OCI-M2 (cell line): ENCODE measurements around the gene NEK3.
A peak's percentile ranks its signal among the peaks of the same experiment; 100 is the strongest.
"Not testable (repeated sequence)": the region's sequence is repeated elsewhere in the genome, so short reads cannot be mapped to it uniquely, and the experiment has no call there.

ENCODE experiments used
- DNase-seq: peaks from one replicate; lab custom pipeline; 2025; ENCODE audit not compliant: unreplicated experiment; lab: John Stamatoyannopoulos, UW

NEK3 gene

DNA sequence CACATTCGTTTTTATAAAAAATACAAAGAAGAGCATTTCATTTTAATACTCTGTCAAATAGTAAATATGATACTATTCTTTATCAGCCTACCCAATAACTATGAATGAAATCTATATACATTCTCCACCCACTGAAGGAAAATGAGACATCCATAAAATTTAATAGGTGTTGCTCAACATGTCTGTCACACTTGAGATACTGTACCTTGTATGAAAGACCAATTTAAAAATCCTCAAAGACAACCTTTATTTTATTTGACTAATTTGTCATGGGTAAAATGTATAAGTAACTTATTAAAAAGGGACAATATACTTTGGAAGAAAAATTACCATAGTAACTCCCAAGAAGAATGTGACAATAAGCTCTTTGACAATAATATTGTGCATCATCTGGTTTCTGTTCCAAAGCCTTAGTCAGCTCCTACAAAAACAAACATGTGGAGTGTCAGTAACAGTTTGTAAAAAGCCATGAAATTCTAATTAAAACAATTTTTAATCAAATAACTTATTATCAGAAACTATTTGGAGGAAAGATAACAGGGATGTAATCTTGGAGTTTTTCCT lies 11.5 kb upstream of the NEK3 start:
- not testable (repeated sequence) for DNase-seq

- DNase-seq: no peak
Measured at GRCh38 chr13:52169839-52170238, 10.4 kb upstream of the NEK3 start.

DNA sequence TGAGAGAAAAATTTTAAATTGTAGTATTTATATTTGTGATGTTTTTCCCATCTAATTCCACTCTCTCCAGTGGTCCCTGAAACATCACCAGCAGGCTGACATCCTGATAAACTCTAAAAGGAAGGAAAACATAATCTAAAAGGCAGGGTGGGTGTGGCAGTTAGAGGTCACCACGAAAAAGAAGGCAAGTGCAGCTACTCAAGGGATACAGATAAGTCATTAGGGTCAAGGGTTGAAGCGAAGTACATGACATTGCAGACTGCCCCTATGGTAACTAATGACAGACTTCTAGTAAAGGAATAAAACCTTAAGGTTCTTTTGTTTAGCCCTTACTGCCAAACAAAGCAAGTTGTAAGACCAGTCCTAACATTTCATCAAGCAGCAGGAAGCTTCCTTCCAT lies 6.0 kb upstream of the NEK3 start:
- DNase-seq: no peak

DNA sequence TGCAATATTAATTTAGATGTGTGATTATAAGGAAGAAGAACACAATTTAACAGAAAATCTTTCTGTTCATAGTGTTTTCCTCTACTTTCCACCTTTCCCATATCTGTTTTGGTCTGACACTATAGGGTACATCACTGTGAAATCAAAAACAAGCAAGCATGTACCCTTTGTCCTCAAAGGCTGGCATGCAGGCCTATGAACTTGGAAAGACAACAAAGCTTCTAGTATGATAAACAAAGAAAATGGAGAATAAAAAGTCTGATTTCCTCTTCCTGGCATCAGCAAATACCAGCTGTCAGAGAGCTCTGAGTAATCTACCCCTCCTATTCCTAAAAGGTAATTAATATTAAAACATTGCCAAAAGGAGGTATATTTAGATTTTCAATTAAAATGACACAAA lies 5.6 kb upstream of the NEK3 start:
- no peak for DNase-seq

- DNase-seq: not testable (repeated sequence)
Measured at GRCh38 chr13:52163878-52164277, 4.5 kb upstream of the NEK3 start.

- peak; percentile 30 for DNase-seq
Measured at GRCh38 chr13:52162279-52163101, 3.1 kb upstream of the NEK3 start.

- DNase-seq: no peak
Measured at GRCh38 chr13:52161181-52161646, 1.8 kb upstream of the NEK3 start.

DNA sequence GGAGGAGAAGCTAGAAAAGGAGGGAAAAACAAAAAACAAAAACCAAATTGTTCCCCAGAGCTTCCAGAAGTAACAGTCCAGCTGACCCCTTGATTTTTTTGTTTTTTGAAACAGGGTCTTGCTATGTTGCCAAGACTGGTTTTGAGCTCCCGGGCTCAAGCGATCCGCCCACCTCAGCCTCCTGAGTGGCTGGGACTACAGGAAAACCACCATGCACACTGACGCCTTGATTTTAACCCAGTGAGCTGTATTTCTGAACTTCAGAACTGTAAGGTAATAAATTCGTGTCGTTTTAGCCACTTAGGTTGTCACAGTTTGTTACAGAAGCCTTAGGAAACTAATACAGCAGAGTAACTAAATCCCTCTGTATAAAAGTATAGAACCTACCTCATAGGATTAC lies 1.1 kb upstream of the NEK3 start:
- DNase-seq: no peak

GRCh38 chr13:52160053-52160452 lies 656 bp upstream of the NEK3 start:
- no peak for DNase-seq

DNA sequence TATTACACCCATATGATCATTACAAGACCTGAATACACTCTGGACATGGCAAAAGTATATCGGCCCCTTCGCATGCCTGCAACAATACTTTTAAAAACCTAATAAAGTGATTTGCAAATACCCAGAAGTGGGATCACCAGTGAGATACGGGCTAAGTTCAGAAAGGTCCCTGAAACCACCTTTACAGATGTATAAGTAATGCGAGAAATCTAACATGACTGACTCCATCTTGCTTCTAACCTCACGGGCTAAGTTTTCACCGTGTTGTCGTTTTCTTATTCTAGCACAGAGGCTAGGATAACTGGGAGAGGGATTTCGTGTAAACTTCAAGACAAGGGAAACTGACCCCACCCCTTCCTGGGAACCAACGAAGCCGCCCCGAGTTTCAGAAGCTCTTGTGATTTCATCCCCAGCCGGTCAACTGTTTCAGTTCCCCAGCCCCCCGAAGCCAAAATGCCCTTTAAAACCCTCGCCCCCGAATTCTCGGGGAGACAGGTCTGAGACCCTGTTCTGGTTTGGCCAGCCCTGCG lies 703 bp downstream of the NEK3 start:
- no peak for DNase-seq

DNA sequence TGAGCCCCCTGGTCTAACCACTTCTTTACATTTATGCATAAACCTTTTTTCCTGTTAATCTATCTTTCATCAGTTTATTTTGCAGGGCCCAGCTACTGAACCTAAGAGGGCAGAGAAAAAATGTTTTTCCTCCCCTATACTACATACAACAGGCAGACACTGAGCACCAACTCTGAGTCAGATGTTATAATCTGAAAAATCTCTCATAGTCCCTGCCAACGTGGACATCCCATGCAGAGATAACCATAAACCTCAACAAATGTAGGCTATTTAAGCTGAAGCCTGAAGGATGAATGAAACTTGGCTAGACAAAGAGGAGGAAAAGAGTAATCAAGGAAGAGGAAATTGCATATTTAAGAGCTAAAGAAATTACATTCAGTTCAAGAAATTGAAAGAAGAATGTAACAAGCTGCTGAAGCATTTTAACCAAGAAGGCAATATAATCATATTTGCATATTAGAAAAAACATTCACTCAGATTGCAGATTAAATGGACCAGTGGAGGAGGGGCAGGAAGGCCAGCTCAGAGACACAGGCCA lies 2.6 kb downstream of the NEK3 start:
- no peak for DNase-seq

- DNase-seq: no peak
Measured at GRCh38 chr13:52155177-52155576, 4.2 kb downstream of the NEK3 start.

- DNase-seq: no peak
Measured at GRCh38 chr13:52147225-52147624, 12.2 kb downstream of the NEK3 start.

- no peak for DNase-seq
Measured at GRCh38 chr13:52141299-52141698, 18.1 kb downstream of the NEK3 start.

DNA sequence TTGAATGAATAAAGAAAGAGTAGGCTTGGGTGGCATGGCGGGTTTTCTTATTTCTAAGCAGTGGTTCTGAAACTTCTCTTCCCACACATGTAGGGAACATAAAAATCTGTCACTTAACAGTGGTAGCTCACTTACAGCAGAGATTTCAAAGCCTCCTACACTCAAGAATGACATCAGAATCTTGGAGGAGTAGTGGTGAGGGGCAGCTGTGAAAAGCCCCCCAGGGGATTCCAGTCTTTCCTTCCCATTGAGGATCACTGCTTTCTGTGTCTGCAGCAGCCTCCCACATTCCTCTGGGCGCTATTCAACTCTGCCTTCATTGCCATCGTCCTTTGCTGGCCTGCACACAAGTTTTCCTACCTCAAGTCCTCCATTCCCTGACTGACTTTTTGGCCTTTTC lies 21.9 kb downstream of the NEK3 start:
- DNase-seq: no peak

DNA sequence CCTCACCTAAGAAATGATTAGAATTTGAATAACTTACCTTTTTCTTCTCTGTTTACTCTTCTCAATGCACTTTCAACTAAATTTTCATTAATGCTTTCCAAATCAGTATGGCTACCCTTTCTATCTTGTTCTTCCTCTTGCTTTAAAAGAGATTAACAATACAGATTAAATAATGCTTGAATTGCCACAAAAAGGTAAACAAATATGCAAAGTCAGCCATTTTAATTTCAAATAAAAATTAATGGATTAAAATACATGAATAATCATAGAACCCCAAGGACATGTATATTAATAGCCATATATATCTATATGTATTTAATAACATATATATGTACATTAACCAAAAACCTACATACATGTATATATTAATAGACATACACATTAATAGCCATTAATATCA lies 22.6 kb downstream of the NEK3 start:
- DNase-seq: no peak

- no peak for DNase-seq
Measured at GRCh38 chr13:52130641-52131040, 28.8 kb downstream of the NEK3 start.

GRCh38 chr13:52128714-52129700 lies 30.4 kb downstream of the NEK3 start, which contains the start of gene NEK5:
Gene NEK5, minus strand, starts transcription at chr13:52129073. Its CDS starts 1,591 bp downstream, at chr13:52127482.
- no peak for DNase-seq

- DNase-seq: peak; percentile 65
Measured at GRCh38 chr13:52127783-52128702, 31.4 kb downstream of the NEK3 start.

- peak; percentile 65 for DNase-seq
Measured at GRCh38 chr13:52127378-52127777, 32.0 kb downstream of the NEK3 start.
